Breast epithelium (tissue), 3 donors: Measurements from ENCODE around the gene NACAD.

Experiments
- POLR2A ChIP-seq: fragments of 450-650 bp; IDR thresholded peaks from one replicate; pipeline ENCODE4 v1.6.1; 2016; ENCODE audit warnings: antibody characterized with exemption, mild to moderate bottlenecking, moderate library complexity
- POLR2AphosphoS5 ChIP-seq, 3 donors: sonication (generic); formaldehyde crosslinking; IDR thresholded peaks; one replicate each; pipeline ENCODE4 v1.6.1; 2017; ENCODE audit warnings: antibody characterized with exemption in 3 of 3
- TF ChIP-seq, protein P1 (sequence below), 3 donors: fragments of 450-650 bp; IDR thresholded peaks; one replicate each; pipeline ENCODE4 v1.5.1; 2016 to 2017; ENCODE audit warnings: antibody characterized with exemption in 3 of 3, mild to moderate bottlenecking in 3 of 3, moderate library complexity in 3 of 3

- TF ChIP-seq POLR2A = no peak
- TF ChIP-seq, protein P1, sequence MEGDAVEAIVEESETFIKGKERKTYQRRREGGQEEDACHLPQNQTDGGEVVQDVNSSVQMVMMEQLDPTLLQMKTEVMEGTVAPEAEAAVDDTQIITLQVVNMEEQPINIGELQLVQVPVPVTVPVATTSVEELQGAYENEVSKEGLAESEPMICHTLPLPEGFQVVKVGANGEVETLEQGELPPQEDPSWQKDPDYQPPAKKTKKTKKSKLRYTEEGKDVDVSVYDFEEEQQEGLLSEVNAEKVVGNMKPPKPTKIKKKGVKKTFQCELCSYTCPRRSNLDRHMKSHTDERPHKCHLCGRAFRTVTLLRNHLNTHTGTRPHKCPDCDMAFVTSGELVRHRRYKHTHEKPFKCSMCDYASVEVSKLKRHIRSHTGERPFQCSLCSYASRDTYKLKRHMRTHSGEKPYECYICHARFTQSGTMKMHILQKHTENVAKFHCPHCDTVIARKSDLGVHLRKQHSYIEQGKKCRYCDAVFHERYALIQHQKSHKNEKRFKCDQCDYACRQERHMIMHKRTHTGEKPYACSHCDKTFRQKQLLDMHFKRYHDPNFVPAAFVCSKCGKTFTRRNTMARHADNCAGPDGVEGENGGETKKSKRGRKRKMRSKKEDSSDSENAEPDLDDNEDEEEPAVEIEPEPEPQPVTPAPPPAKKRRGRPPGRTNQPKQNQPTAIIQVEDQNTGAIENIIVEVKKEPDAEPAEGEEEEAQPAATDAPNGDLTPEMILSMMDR (IDR thresholded peaks at IDR 0.05) = no peak
- no peak for TF ChIP-seq POLR2AphosphoS5 (IDR thresholded peaks at IDR 0.05)
Observed at GRCh38 chr7:45052011-45052410, 36.8 kb downstream of the NACAD start.
